Thyroid gland (tissue), 4 donors: ENCODE measurements around the gene SLC25A24.

Source experiments
- CTCF ChIP-seq, 6 experiments: fragments of 200-600 bp in 3 of 6; fragments of 450-650 bp in 3 of 6; sonication (generic) in 3 of 6; IDR thresholded peaks; one replicate each; pipeline ENCODE4 v1.5.1; 2016 to 2019; ENCODE audit warnings: antibody characterized with exemption in 6 of 6, mild to moderate bottlenecking in 2 of 6, inconsistent platforms in 1 of 6, moderate library complexity in 1 of 6
- POLR2A ChIP-seq, 2 donors: fragments of 450-650 bp; IDR thresholded peaks; one replicate each; pipeline ENCODE4 v1.6.1; 2017; ENCODE audit warnings: antibody characterized with exemption in 2 of 2, mild to moderate bottlenecking in 2 of 2, moderate library complexity in 1 of 2

GRCh38 chr1:108117237-108117636 lies 82.9 kb downstream of the SLC25A24 start:
- no peak for TF ChIP-seq CTCF (IDR thresholded peaks at IDR 0.05)
- no peak for TF ChIP-seq POLR2A (IDR thresholded peaks at IDR 0.05)
